ENCODE measurements around the gene SECISBP2L. TPM values are rescaled to one million over a fixed set of nuclear protein-coding genes. Genes with fewer than 3 reads are reported as not detected.
"Not testable (repeated sequence)": the region's sequence is repeated elsewhere in the genome, so short reads cannot be mapped to it uniquely, and the experiment has no call there.

The SECISBP2L gene
- total and polyA plus RNA-seq, 9 of the 15 experiments (the other 6 are each of a cell fraction or from before 2014, with no cell fraction given) = 0.55 to 14.1 (median 10.4) TPM

DNA sequence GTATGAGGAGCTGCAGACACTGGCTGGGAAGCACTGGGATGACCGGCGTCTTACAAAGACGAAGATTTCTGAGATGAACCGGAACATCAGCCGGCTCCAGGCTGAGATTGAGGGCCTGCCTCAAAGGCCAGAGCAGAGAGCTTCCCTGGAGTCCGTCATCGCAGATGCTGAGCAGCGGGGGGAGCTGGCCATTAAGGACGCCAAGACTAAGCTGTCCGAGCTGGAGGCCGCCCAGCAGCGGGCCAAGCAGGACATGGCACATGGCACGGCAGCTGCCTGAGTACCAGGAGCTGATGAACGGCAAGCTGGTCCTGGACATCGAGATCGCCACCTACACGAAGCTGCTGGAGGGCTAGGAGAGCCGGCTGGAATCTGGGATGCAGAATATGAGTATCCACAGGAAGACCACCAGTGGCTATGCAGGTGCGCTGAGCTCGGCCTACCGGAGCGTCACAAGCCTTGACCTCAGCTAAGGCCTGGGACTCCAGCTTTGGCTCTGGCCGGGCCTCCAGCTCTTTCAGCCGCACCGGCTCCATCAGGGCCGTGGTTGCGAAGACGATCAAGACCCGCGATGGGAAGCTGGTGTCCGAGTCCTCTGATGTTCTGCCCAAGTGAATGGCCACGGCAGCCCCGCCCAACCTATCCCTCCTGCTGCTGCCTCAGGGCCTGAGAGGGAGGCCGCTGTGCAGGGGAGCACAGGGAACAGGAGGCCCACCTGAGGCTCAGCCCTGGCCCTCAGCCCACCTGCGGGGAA, 73.3 kb downstream of the SECISBP2L start:
- Histone ChIP-seq H3K36me3 (ENCODE audit: control insufficient read depth, insufficient read depth, low read length) (no peaks in the 10 kb centered on the region), H3K9me3 (replicated peaks; ENCODE audit: control insufficient read depth, insufficient read depth, low read depth, low read length) (no peaks in the 10 kb centered on the region), H3K79me2 (ENCODE audit: control insufficient read depth, insufficient read depth, low read length) (no peaks in the 10 kb centered on the region), H3K27me3 (ENCODE audit: control insufficient read depth in 2 of 2, insufficient read depth in 2 of 2, low read length in 2 of 2) (no peaks in the 10 kb centered on the region), H3K27ac (ENCODE audit: extremely low read depth, low read depth, low read length) (no peak overlapping the region), H3K4me1 (replicated peaks in 1 of 2; ENCODE audit: control insufficient read depth in 2 of 2, insufficient read depth in 2 of 2, low read length in 2 of 2) (peaks cover 10 to 18% of the 10 kb centered on the region in 2 experiments; a peak in 3 of 5 replicates), H3K4me2 (ENCODE audit: insufficient read depth, low read length) (no peak overlapping the region; the same call in 1 of the 2 replicates), H3K9me1 (ENCODE audit: control insufficient read depth, insufficient read depth, low read length) (no peaks in the 10 kb centered on the region), H3K4me3 (no peak overlapping the region), H3K9ac (ENCODE audit: insufficient read depth in 1 of 2, low read depth in 2 of 2, low read length in 2 of 2) (no peak overlapping the region), H4K20me1 (replicated peaks; ENCODE audit: control insufficient read depth, insufficient read depth, low read length) (no peaks in the 10 kb centered on the region), H2AFZ (ENCODE audit: low read depth, low read length) (0 out of 2 replicates have a peak overlapping the region, but pooled peaks have one; percentile 26)
- no TSS peak for BruUV-seq (replicated peaks)
- ATAC-seq (no peak), FAIRE-seq (no peak), DNase-seq (ENCODE audit: extremely low read depth in 1 of 4, low spot score in 3 of 4) (no peak)
- POLR2A ChIA-PET = no interaction called here
- no peak for TF ChIP-seq FOSL1 (tag; conservative IDR thresholded peaks at IDR 0.05)
- no peak for TF ChIP-seq POLR2AphosphoS5 (IDR thresholded peaks at IDR 0.05; ENCODE audit: control insufficient read depth, insufficient read depth, low read depth, low read length)
- TF ChIP-seq SOX6 (IDR thresholded peaks at IDR 0.05) = no peak
- no peak for TF ChIP-seq ZNF764 (CRISPR knock-in tag; IDR thresholded peaks at IDR 0.05; ENCODE audit: low read depth)
- TF ChIP-seq, protein P1, sequence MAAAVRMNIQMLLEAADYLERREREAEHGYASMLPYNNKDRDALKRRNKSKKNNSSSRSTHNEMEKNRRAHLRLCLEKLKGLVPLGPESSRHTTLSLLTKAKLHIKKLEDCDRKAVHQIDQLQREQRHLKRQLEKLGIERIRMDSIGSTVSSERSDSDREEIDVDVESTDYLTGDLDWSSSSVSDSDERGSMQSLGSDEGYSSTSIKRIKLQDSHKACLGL (CRISPR knock-in tag; IDR thresholded peaks at IDR 0.05; ENCODE audit: borderline replicate concordance, poor library complexity, severe bottlenecking) = no peak
- in situ Hi-C loops (cut with MboI) = no loop called here
- WGBS (ENCODE audit: insufficient coverage, low coverage, missing lambda C conversion rate) = 58% methylated on average over 30 of the region's 35 CpGs
- CTCF ChIA-PET (ENCODE audit: low intra/inter-chr PET ratio) = no interaction called here
- intact Hi-C loops (cut with micrococcal nuclease) = no loop called here

GRCh38 chr15:48970926-48971325, 75.3 kb downstream of the SECISBP2L start:
- H3K27ac ChIP-seq (ENCODE audit: extremely low read depth, low read depth, low read length); H3K79me2 ChIP-seq (ENCODE audit: control insufficient read depth, insufficient read depth, low read length); H3K9ac ChIP-seq (ENCODE audit: insufficient read depth in 1 of 2, low read depth in 2 of 2, low read length in 2 of 2); DNase-seq (ENCODE audit: extremely low read depth in 1 of 4, low spot score in 3 of 4); H3K27me3 ChIP-seq (ENCODE audit: control insufficient read depth in 2 of 2, insufficient read depth in 2 of 2, low read length in 2 of 2); POLR2A ChIA-PET; H3K36me3 ChIP-seq (ENCODE audit: control insufficient read depth, insufficient read depth, low read length); H3K4me3 ChIP-seq; ATAC-seq; intact Hi-C loops (cut with micrococcal nuclease); H2AFZ ChIP-seq (ENCODE audit: low read depth, low read length); in situ Hi-C loops (cut with MboI); H3K9me1 ChIP-seq (ENCODE audit: control insufficient read depth, insufficient read depth, low read length); FAIRE-seq; H3K9me3 ChIP-seq (replicated peaks; ENCODE audit: control insufficient read depth, insufficient read depth, low read depth, low read length); H4K20me1 ChIP-seq (replicated peaks; ENCODE audit: control insufficient read depth, insufficient read depth, low read length); H3K4me2 ChIP-seq (ENCODE audit: insufficient read depth, low read length); CTCF ChIA-PET (ENCODE audit: low intra/inter-chr PET ratio); BruUV-seq (replicated peaks): not testable (repeated sequence)
- H3K4me1 ChIP-seq (replicated peaks in 1 of 2; ENCODE audit: control insufficient read depth in 2 of 2, insufficient read depth in 2 of 2, low read length in 2 of 2) = peaks cover 6 to 12% of the 10 kb centered on the region in 2 experiments; a peak in 3 of 5 replicates
- 0% methylated on average over 1 of the region's 1 CpG for WGBS (ENCODE audit: insufficient coverage, low coverage, missing lambda C conversion rate)
